Mucosa of descending colon (tissue), 3 donors: ENCODE measurements around the gene SND1. TPM values are rescaled to one million over a fixed set of nuclear protein-coding genes. Genes with fewer than 3 reads are reported as not detected.

Experiments
- ATAC-seq: fragments of 200-7000 bp; cut with Tn5 transposase; one replicate; pipeline ENCODE4 v1.9.1; 2020; ENCODE audit warnings: mild to moderate bottlenecking, moderate library complexity
- DNase-seq, 3 donors: peaks; one replicate each; pipeline ENCODE4 v3.0.0-alpha.2; 2020
- H3K36me3 ChIP-seq: fragments of 200-600 bp; one replicate; pipeline ENCODE4 v1.8.0; 2021; ENCODE audit warnings: low read depth, mild to moderate bottlenecking
- H3K4me1 ChIP-seq: fragments of 200-600 bp; one replicate; pipeline ENCODE4 v1.8.0; 2021; ENCODE audit warnings: low read depth, mild to moderate bottlenecking
- H3K4me3 ChIP-seq: fragments of 200-600 bp; one replicate; pipeline ENCODE4 v1.8.0; 2021; ENCODE audit warnings: mild to moderate bottlenecking
- H3K9me3 ChIP-seq: fragments of 200-600 bp; one replicate; pipeline ENCODE4 v1.8.0; 2021; ENCODE audit warnings: mild to moderate bottlenecking
- intact Hi-C, 2 donors: fragments of 100-400 bp; cut with DNase I in 1 of 2; cut with micrococcal nuclease in 1 of 2; formaldehyde crosslinking; loops; one replicate each; pipeline versions ENCODE4 v1.11.0 to v1.11.1; 2022; cut with DNase I, micrococcal nuclease
- total RNA-seq, 3 donors: library from RNA; stranded (reverse); fragmentation: NEBNext Ultra II Directional in 2 of 3; extraction: Animal tissue kit (Norgen Biotek cat#: 25700) in 2 of 3; gene quantifications; one replicate each; pipeline versions ENCODE4 v1.2.1 to v1.2.4, GENCODE V29; 2021 to 2023
- TF ChIP-seq, protein P1 (sequence below): fragments of 200-600 bp; IDR thresholded peaks from one replicate; pipeline ENCODE4 v1.8.0; 2022; ENCODE audit warnings: antibody characterized with exemption, mild to moderate bottlenecking
- donor health status: DM: no; HTN: no; CAD: no; lungs with moderate emphysema.
- donor health status: DM: no; HTN: no; CAD: no.
- donor health status: DM: no; HTN: yes; CAD: no.

SND1 gene
- total RNA-seq, 3 donors from 2014 or later: 99.0 to 131 (median 106) TPM

DNA sequence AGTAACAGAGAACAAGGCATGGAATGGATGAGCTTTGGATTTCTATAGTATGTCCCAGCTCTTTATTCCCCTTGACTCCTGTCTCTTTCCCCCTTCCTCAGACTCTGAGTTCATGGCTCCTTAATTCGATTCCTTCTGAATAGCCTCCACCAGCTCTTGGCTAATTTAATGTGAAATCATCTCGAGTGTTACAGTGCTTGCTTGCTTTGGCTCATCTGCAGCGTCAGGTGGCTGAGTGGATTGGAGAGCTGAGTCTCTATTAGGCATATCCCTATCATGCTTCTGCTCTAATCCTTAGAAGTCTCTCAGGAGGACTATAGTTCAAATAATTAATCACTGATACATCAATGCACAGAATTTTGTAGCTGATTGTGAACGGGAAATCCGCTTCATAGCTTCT, 244.7 kb downstream of the SND1 start:
- no peaks in the 10 kb centered on the region for H3K9me3 ChIP-seq
- TF ChIP-seq, protein P1, sequence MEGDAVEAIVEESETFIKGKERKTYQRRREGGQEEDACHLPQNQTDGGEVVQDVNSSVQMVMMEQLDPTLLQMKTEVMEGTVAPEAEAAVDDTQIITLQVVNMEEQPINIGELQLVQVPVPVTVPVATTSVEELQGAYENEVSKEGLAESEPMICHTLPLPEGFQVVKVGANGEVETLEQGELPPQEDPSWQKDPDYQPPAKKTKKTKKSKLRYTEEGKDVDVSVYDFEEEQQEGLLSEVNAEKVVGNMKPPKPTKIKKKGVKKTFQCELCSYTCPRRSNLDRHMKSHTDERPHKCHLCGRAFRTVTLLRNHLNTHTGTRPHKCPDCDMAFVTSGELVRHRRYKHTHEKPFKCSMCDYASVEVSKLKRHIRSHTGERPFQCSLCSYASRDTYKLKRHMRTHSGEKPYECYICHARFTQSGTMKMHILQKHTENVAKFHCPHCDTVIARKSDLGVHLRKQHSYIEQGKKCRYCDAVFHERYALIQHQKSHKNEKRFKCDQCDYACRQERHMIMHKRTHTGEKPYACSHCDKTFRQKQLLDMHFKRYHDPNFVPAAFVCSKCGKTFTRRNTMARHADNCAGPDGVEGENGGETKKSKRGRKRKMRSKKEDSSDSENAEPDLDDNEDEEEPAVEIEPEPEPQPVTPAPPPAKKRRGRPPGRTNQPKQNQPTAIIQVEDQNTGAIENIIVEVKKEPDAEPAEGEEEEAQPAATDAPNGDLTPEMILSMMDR: no peak
- intact Hi-C loops: no loop called here
- DNase-seq (no peak), ATAC-seq (no peak)
- no peaks in the 10 kb centered on the region for H3K36me3 ChIP-seq
- no peak overlapping the region for H3K4me3 ChIP-seq
- peaks cover 8% of the 10 kb centered on the region for H3K4me1 ChIP-seq

DNA sequence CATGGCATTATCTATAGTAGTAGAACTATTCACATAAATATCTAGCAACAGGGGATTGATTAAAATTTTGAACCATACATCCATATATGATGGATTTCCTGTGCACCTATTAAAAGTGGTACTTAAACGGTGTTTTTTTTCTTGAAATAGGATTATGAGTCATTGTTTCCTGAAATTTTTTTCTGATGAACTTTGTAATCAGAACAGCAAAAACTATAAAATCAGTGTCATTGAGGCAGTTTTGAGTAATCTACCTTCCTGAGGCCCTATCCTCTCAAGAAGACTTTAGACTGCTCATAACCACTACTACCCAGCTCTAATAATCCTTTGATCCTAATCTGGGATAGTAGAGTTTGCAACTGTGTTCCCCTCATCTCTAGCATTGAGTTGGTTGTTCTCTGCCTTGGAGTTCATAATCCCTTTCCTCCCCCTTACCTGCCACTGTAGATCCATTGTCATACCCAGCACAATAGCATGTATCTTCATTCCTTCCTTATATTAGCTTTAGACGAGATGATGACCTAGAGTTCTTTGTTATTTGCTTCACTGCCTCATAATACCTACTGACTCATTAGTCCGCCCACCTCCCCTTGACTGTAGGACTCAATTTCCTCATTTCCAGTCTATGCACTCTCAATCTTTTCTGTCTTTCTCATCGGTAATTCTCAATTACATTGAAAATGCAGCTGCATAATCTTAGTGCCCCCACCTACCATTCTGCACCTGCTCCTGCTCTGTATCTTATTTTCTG, 245.9 kb downstream of the SND1 start:
- no peaks in the 10 kb centered on the region for H3K9me3 ChIP-seq
- peaks cover 8% of the 10 kb centered on the region for H3K4me1 ChIP-seq
- TF ChIP-seq, protein P1: no peak
- H3K36me3 ChIP-seq: no peaks in the 10 kb centered on the region
- intact Hi-C loops: no loop called here
- DNase-seq: no peak
- H3K4me3 ChIP-seq: no peak overlapping the region
- ATAC-seq: no peak

DNA sequence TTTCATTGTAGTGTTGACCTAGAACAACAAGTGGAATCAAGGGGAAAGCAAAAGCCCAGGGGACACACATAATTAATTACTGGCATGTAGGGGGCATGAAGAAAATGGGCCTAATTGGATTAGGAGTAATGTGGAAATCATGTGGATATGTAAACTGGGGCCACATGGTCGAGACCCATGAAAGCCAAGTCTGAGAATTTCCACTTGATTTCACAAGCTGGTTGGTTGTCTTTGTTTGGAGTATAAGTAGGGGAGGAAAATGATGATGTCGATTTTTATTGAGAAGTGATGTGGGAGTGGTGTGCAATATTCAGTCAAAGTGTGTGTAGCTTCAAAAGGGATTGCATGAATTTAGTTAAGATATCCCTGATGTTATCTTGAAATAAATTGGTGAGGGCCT, 247.4 kb downstream of the SND1 start:
- no peak for ATAC-seq

DNA sequence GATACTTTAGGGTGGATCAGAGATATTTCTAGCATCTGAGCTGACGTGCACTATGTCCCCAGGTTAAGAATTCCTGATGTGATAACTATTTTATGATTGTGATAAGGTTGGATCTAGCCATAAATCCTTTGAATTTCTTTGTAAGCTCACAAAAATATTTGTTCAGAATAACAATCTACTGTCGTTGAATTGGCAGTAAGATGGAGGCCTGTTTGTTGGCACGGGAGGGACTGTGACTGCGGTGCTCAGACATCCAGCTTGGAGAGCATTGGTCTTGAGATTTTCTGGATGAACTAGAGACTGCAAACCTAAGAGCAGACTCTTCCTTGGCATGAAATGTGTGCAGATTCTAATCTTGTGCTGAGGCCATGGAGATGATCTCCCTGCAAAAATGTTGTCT, 248.1 kb downstream of the SND1 start:
- DNase-seq: no peak
- no peaks in the 10 kb centered on the region for H3K9me3 ChIP-seq
- TF ChIP-seq, protein P1: no peak
- H3K36me3 ChIP-seq: no peaks in the 10 kb centered on the region
- ATAC-seq: peak; percentile 51
- intact Hi-C loops: no loop called here
- peaks cover 8% of the 10 kb centered on the region for H3K4me1 ChIP-seq
- H3K4me3 ChIP-seq: no peak overlapping the region

More for the DNA sequence above, 247.4 kb downstream of the SND1 start:
- intact Hi-C loops: no loop called here
- DNase-seq: no peak
- TF ChIP-seq, protein P1: no peak
- Histone ChIP-seq H3K4me3 (no peak overlapping the region), H3K9me3 (no peaks in the 10 kb centered on the region), H3K36me3 (no peaks in the 10 kb centered on the region), H3K4me1 (peaks cover 8% of the 10 kb centered on the region)

DNA sequence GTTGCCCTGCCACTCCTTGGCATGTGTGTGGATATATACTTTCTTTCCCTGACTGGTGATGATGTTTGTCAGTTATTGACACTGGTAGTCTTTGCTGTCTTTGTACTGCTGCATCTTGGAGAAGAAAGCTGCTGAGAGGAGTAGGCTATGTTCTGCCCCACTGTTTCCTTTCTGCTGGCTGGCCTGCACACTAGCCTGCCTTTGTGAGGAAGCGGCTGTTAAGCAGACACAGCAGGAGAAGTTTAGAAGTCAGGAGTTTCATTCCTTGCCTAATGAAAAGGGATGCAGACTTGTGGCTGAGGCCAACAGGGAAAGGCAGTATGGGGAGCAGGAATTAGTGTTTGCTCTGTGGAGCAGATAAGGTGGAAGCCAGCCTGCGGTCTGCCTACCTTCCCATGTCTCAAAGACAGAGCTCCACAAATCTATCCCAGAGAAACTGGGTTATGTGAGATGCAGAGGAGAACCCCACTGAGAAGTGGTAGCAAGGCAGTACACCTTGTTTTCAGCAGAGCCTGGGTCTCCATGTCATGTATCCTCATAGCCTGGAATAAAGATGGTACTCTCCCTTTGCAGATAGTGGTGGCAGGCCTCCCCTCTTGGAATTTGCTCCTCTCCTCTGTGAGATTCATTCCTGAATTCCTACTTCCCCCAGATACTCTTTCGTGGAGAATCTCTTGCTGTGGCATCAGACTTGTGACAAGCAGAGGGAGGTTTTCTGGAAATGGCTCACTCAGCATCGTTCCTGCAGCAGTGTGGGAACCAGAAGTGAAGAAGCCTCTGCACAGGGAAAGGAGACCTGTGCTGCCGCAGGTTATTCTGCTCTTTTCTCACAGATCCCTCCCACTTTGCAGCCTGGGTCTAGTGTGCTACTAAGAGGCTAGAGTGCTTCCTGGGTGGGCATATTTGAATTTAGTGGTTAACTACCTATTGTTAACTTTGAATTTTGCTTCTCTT, 249.0 kb downstream of the SND1 start:
- Histone ChIP-seq H3K36me3 (no peaks in the 10 kb centered on the region), H3K9me3 (no peaks in the 10 kb centered on the region), H3K4me3 (no peak overlapping the region), H3K4me1 (peaks cover 8% of the 10 kb centered on the region)
- intact Hi-C loops: no loop called here
- ATAC-seq: peak; percentile 19
- no peak for DNase-seq
- TF ChIP-seq, protein P1: no peak
